ENCODE results near the gene LAD1. TPM values are rescaled to one million over a fixed set of nuclear protein-coding genes. Genes with fewer than 3 reads are reported as not detected.

Gene LAD1
- total RNA-seq, 1 experiment from 2014 or later: 0.10 TPM

GRCh38 chr1:201418461-201418860, 19.3 kb upstream of the LAD1 start:
- ATAC-seq (no peak), DNase-seq (ENCODE audit: low read depth, low spot score) (no peak)
- no peak overlapping the region for H3K4me3 ChIP-seq (ENCODE audit: low read depth in 2 of 2, low read length in 2 of 2)
- H3K27me3 ChIP-seq (ENCODE audit: control insufficient read depth, insufficient read depth, low read length): peaks cover 4% of the 10 kb centered on the region
- in situ Hi-C loops (cut with HindIII; ENCODE audit: low pct_unique_long_range_greater_than_20kb, low sequenced_read_pairs): no loop called here
- no peaks in the 10 kb centered on the region for H3K4me1 ChIP-seq (ENCODE audit: control insufficient read depth, insufficient read depth, low read length)
- intact Hi-C loops (cut with micrococcal nuclease; ENCODE audit: unreplicated experiment): no loop called here
- ChIA-PET POLR2A (interaction anchor here (0.6 kb wide), 2 partner anchors 28 to 226 kb away, joined by 4 to 11 read pairs; no protein-coding TSS in a partner anchor), CTCF (interaction anchor here (0.7 kb wide), 2 partner anchors 9 to 291 kb away, joined by 8 to 16 read pairs; no protein-coding TSS in a partner anchor)
- no peak for TF ChIP-seq POLR2AphosphoS5 (IDR thresholded peaks at IDR 0.05; ENCODE audit: low read depth, low read length)
- TF ChIP-seq SIN3A (IDR thresholded peaks at IDR 0.05; ENCODE audit: borderline replicate concordance, insufficient read depth, low read depth, low read length): no peak
- no peak for TF ChIP-seq REST (IDR thresholded peaks at IDR 0.05; ENCODE audit: insufficient read depth in 1 of 2, low read depth in 2 of 2, low read length in 1 of 2)
- no peak for TF ChIP-seq CTCF (IDR thresholded peaks at IDR 0.05)
- TF ChIP-seq TCF7L2 (IDR thresholded peaks at IDR 0.05; ENCODE audit: low read depth, low read length): no peak
- H3K27ac ChIP-seq (ENCODE audit: low read length): no peak overlapping the region
- no peaks in the 10 kb centered on the region for H3K36me3 ChIP-seq (ENCODE audit: control insufficient read depth, insufficient read depth, low read length)
- H3K9me3 ChIP-seq (ENCODE audit: control insufficient read depth, insufficient read depth, low read depth, low read length): no peaks in the 10 kb centered on the region
- BruUV-seq (replicated peaks): no TSS peak

- Histone ChIP-seq H3K4me1 (ENCODE audit: control insufficient read depth, insufficient read depth, low read length) (no peaks in the 10 kb centered on the region), H3K4me3 (ENCODE audit: low read depth in 2 of 2, low read length in 2 of 2) (no peak overlapping the region), H3K27me3 (ENCODE audit: control insufficient read depth, insufficient read depth, low read length) (peaks cover 8% of the 10 kb centered on the region), H3K36me3 (ENCODE audit: control insufficient read depth, insufficient read depth, low read length) (no peaks in the 10 kb centered on the region), H3K9me3 (ENCODE audit: control insufficient read depth, insufficient read depth, low read depth, low read length) (no peaks in the 10 kb centered on the region), H3K27ac (ENCODE audit: low read length) (no peak overlapping the region)
- in situ Hi-C loops (cut with HindIII; ENCODE audit: low pct_unique_long_range_greater_than_20kb, low sequenced_read_pairs) (no loop called here), intact Hi-C loops (cut with micrococcal nuclease; ENCODE audit: unreplicated experiment) (no loop called here)
- TF ChIP-seq SIN3A (IDR thresholded peaks at IDR 0.05; ENCODE audit: borderline replicate concordance, insufficient read depth, low read depth, low read length) (no peak), TCF7L2 (IDR thresholded peaks at IDR 0.05; ENCODE audit: low read depth, low read length) (no peak), REST (IDR thresholded peaks at IDR 0.05; ENCODE audit: insufficient read depth in 1 of 2, low read depth in 2 of 2, low read length in 1 of 2) (no peak), POLR2AphosphoS5 (IDR thresholded peaks at IDR 0.05; ENCODE audit: low read depth, low read length) (no peak), CTCF (IDR thresholded peaks at IDR 0.05) (no peak)
- CTCF ChIA-PET: no interaction called here
- no TSS peak for BruUV-seq (replicated peaks)
- DNase-seq (ENCODE audit: low read depth, low spot score) (no peak), ATAC-seq (no peak)
- POLR2A ChIA-PET: no interaction called here
These were observed 15.1 kb upstream of the LAD1 start for GRCh38 chr1:201414051-201414738.
